ENCODE results near the gene SERAC1. TPM values are rescaled to one million over a fixed set of nuclear protein-coding genes. Genes with fewer than 3 reads are reported as not detected.
"Not testable (repeated sequence)": the region's sequence is repeated elsewhere in the genome, so short reads cannot be mapped to it uniquely, and the experiment has no call there.

Gene SERAC1
- total RNA-seq (10 to 100 TPM in 1 of 6 donors, 1 to 10 TPM in 5; 7.0 to 14.3 (median 8.1) TPM), polyA plus RNA-seq (10 to 100 TPM in 1 of 2 donors, 1 to 10 TPM in 1; 6.3 to 13.1 TPM)

- H3K4me3 ChIP-seq = peak within 1 kb of the TSS; percentile 63 to 88 (median 76)
- H3K4me1 ChIP-seq = peaks cover 0 to 9% (median 4%) of the 10 kb centered on the region in 3 donors
- no peaks in the 10 kb centered on the region for H3K9me3 ChIP-seq
- WGBS, 2 donors = 1% methylated on average over 21 to 29 of the region's 29 CpGs
- ATAC-seq (peak; percentile 76 to 85 (median 78)), DNase-seq (no peak), FAIRE-seq (no peak)
- H3K36me3 ChIP-seq = no peaks in the 10 kb centered on the region
- no peak for TF ChIP-seq CTCF (IDR thresholded peaks at IDR 0.05)
- intact Hi-C loops (cut with DNase I) = no loop called here
- H3K27me3 ChIP-seq = no peaks in the 10 kb centered on the region
- H3K27ac ChIP-seq = peak within 1 kb of the TSS; percentile 94 to 98 (median 97)
Observed at GRCh38 chr6:158168040-158168289, at the start of gene SERAC1. TSS of gene SERAC1 (minus strand) at chr6:158168262. CDS start at chr6:158158363, 9,899 bp downstream.

- peak; percentile 85 to 100 (median 99) for ATAC-seq
- Histone ChIP-seq H3K27ac (no peak overlapping the region), H3K9me3 (no peaks in the 10 kb centered on the region), H3K36me3 (no peaks in the 10 kb centered on the region), H3K4me3 (no peak overlapping the region), H3K4me1 (no peaks in the 10 kb centered on the region), H3K27me3 (no peaks in the 10 kb centered on the region)
- DNase-seq = peak; percentile 38 to 71 (median 49)
- WGBS, 2 donors = 11 to 13% methylated on average over 7 of the region's 7 CpGs
- TF ChIP-seq CTCF (IDR thresholded peaks at IDR 0.05) = peak; percentile 23 to 60 (median 50)
- peak; percentile 29 for FAIRE-seq
- intact Hi-C loops (cut with DNase I) = loop anchor here in 1 of 3 donors (10.0 kb wide), 1 partner anchor 471 kb away; no protein-coding TSS in a partner anchor
Observed at GRCh38 chr6:158213925-158214674, 46.0 kb upstream of the SERAC1 start.

- intact Hi-C loops (cut with DNase I) = loop anchor here in 1 of 3 donors (10.0 kb wide), 1 partner anchor 473 kb away; no protein-coding TSS in a partner anchor
- 86% methylated on average over 3 of the region's 3 CpGs for WGBS, 2 donors
- Histone ChIP-seq H3K27me3 (no peaks in the 10 kb centered on the region), H3K4me1 (no peaks in the 10 kb centered on the region), H3K27ac (no peak overlapping the region), H3K36me3 (no peaks in the 10 kb centered on the region), H3K4me3 (no peak overlapping the region), H3K9me3 (no peaks in the 10 kb centered on the region)
- ATAC-seq = no peak
- no peak for DNase-seq
- TF ChIP-seq CTCF (IDR thresholded peaks at IDR 0.05) = no peak
- no peak for FAIRE-seq
Observed at GRCh38 chr6:158211273-158212055, 43.4 kb upstream of the SERAC1 start.

GRCh38 chr6:158209582-158210333 lies 41.7 kb upstream of the SERAC1 start:
- WGBS, 2 donors = 93 to 94% methylated on average over 37 to 52 of the region's 52 CpGs
- H3K27me3 ChIP-seq, H3K36me3 ChIP-seq, H3K4me3 ChIP-seq, H3K4me1 ChIP-seq, H3K9me3 ChIP-seq, ATAC-seq, FAIRE-seq, H3K27ac ChIP-seq: not testable (repeated sequence)
- peak in 1 of 6 donors; percentile 57 for DNase-seq
- intact Hi-C loops (cut with DNase I) = loop anchor here in 1 of 3 donors (10.0 kb wide), 1 partner anchor 475 kb away; no protein-coding TSS in a partner anchor

- intact Hi-C loops (cut with DNase I); H3K9me3 ChIP-seq; H3K4me1 ChIP-seq; H3K4me3 ChIP-seq; ATAC-seq; FAIRE-seq; H3K27ac ChIP-seq; H3K27me3 ChIP-seq; H3K36me3 ChIP-seq: not testable (repeated sequence)
- 88 to 93% methylated on average over 20 of the region's 20 CpGs for WGBS, 2 donors
- peak in 1 of 6 donors; percentile 11 for DNase-seq
Observed at GRCh38 chr6:158208226-158209030, 40.4 kb upstream of the SERAC1 start.
